SK-N-SH treated with all-trans-retinoic acid at 6 μM for 48 hours (cell line): ENCODE data around the gene SEMA6D.

Experiments used
- ATAC-seq: fragments of 200-7000 bp; cut with Tn5 transposase; 3 replicates; pipeline ENCODE4 v1.9.1; 2020; ENCODE audit warnings: mild to moderate bottlenecking, moderate library complexity
- ARNTL ChIP-seq: fragments of 450-650 bp; formaldehyde crosslinking; IDR thresholded peaks from 2 replicates; pipeline ENCODE4 v1.5.0; 2020; ENCODE audit warnings: low read depth, mild to moderate bottlenecking, moderate library complexity, borderline replicate concordance
- BACH2 ChIP-seq: fragments of 250-450 bp; sonication (Bioruptor Pico); IDR thresholded peaks from 2 replicates; pipeline ENCODE4 v1.9.0; 2021; ENCODE audit warnings: mild to moderate bottlenecking, borderline replicate concordance
- ESRRG ChIP-seq: fragments of 250-450 bp; sonication (Bioruptor Pico); IDR thresholded peaks from 2 replicates; pipeline ENCODE4 v1.6.1; 2021; ENCODE audit warnings: mild to moderate bottlenecking
- GLIS3 ChIP-seq: fragments of 250-450 bp; sonication (Bioruptor Pico); IDR thresholded peaks from 2 replicates; pipeline ENCODE4 v1.5.0; 2020; ENCODE audit warnings: mild to moderate bottlenecking, moderate library complexity
- ISL1 ChIP-seq: fragments of 250-450 bp; sonication (Bioruptor Pico); IDR thresholded peaks from 2 replicates; pipeline ENCODE4 v2.1.2; 2022; ENCODE audit warnings: mild to moderate bottlenecking, moderate library complexity
- OSR1 ChIP-seq: fragments of 250-450 bp; sonication (Bioruptor Pico); IDR thresholded peaks from 2 replicates; pipeline ENCODE4 v1.8.0; 2022; ENCODE audit warnings: moderate library complexity, mild to moderate bottlenecking, inconsistent platforms
- PATZ1 ChIP-seq: fragments of 250-450 bp; sonication (Bioruptor Pico); IDR thresholded peaks from 2 replicates; pipeline ENCODE4 v1.8.0; 2020; ENCODE audit warnings: mild to moderate bottlenecking, moderate library complexity, borderline replicate concordance
- PPARA ChIP-seq: fragments of 250-450 bp; sonication (Bioruptor Pico); IDR thresholded peaks from 2 replicates; pipeline ENCODE4 v1.5.0; 2020; ENCODE audit warnings: mild to moderate bottlenecking, borderline replicate concordance
- RARB ChIP-seq: fragments of 250-450 bp; sonication (Bioruptor Pico); IDR thresholded peaks from 2 replicates; pipeline ENCODE4 v1.8.0; 2021; ENCODE audit warnings: mild to moderate bottlenecking, moderate library complexity
- SNAI2 ChIP-seq: fragments of 250-450 bp; sonication (Bioruptor Pico); IDR thresholded peaks from 2 replicates; pipeline ENCODE4 v1.5.0; 2020; ENCODE audit warnings: mild to moderate bottlenecking, moderate library complexity
- TCF4 ChIP-seq: fragments of 250-450 bp; sonication (Bioruptor Pico); IDR thresholded peaks from 2 replicates; pipeline ENCODE4 v1.8.0; 2021; ENCODE audit warnings: mild to moderate bottlenecking, moderate library complexity, borderline replicate concordance
- TSHZ2 ChIP-seq: fragments of 250-450 bp; sonication (Bioruptor Pico); IDR thresholded peaks from 2 replicates; pipeline ENCODE4 v1.5.0; 2020; ENCODE audit warnings: mild to moderate bottlenecking, moderate library complexity
- ZC3H10 ChIP-seq: fragments of 250-450 bp; sonication (Bioruptor Pico); IDR thresholded peaks from 2 replicates; pipeline ENCODE4 v1.5.1; 2021; ENCODE audit warnings: mild to moderate bottlenecking, moderate library complexity
- ZFP3 ChIP-seq: fragments of 250-450 bp; sonication (Bioruptor Pico); IDR thresholded peaks from 2 replicates; pipeline ENCODE4 v1.5.0; 2020; ENCODE audit warnings: mild to moderate bottlenecking, moderate library complexity
- ZFP30 ChIP-seq: fragments of 450-650 bp; formaldehyde crosslinking; IDR thresholded peaks from 2 replicates; pipeline ENCODE4 v1.5.0; 2022; ENCODE audit warnings: mild to moderate bottlenecking, moderate library complexity
- ZNF70 ChIP-seq: fragments of 450-650 bp; formaldehyde crosslinking; IDR thresholded peaks from 2 replicates; pipeline ENCODE4 v1.5.0; 2020; ENCODE audit warnings: mild to moderate bottlenecking, moderate library complexity
- ZNF8 ChIP-seq: fragments of 450-650 bp; formaldehyde crosslinking; IDR thresholded peaks from 2 replicates; pipeline ENCODE4 v1.5.0; 2020; ENCODE audit warnings: mild to moderate bottlenecking, moderate library complexity
- TF ChIP-seq, protein P1 (sequence below): fragments of 250-450 bp; sonication (Bioruptor Pico); IDR thresholded peaks from 2 replicates; pipeline ENCODE4 v1.5.1; 2021; ENCODE audit warnings: mild to moderate bottlenecking, moderate library complexity
- TF ChIP-seq, protein P2 (sequence below): fragments of 250-450 bp; sonication (Bioruptor Pico); IDR thresholded peaks from 2 replicates; pipeline ENCODE4 v1.5.1; 2020; ENCODE audit warnings: low read depth, mild to moderate bottlenecking, moderate library complexity
- TF ChIP-seq, protein P3 (sequence below): fragments of 250-450 bp; sonication (Bioruptor Pico); IDR thresholded peaks from 2 replicates; pipeline ENCODE4 v1.8.0; 2021; ENCODE audit warnings: low read depth, mild to moderate bottlenecking, moderate library complexity, borderline replicate concordance

SEMA6D gene

GRCh38 chr15:47768735-47769134, 51.4 kb downstream of the SEMA6D start:
- TF ChIP-seq ZFP30 (no peak), ESRRG (CRISPR knock-in tag) (no peak), GLIS3 (no peak), RARB (CRISPR knock-in tag) (no peak), ZFP3 (no peak), ISL1 (CRISPR knock-in tag) (no peak), ZNF8 (CRISPR knock-in tag) (no peak), SNAI2 (CRISPR knock-in tag) (no peak), BACH2 (CRISPR knock-in tag) (no peak), TCF4 (CRISPR knock-in tag) (no peak)
- TF ChIP-seq, protein P1, sequence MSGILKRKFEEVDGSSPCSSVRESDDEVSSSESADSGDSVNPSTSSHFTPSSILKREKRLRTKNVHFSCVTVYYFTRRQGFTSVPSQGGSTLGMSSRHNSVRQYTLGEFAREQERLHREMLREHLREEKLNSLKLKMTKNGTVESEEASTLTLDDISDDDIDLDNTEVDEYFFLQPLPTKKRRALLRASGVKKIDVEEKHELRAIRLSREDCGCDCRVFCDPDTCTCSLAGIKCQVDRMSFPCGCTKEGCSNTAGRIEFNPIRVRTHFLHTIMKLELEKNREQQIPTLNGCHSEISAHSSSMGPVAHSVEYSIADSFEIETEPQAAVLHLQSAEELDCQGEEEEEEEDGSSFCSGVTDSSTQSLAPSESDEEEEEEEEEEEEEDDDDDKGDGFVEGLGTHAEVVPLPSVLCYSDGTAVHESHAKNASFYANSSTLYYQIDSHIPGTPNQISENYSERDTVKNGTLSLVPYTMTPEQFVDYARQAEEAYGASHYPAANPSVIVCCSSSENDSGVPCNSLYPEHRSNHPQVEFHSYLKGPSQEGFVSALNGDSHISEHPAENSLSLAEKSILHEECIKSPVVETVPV (CRISPR knock-in tag): no peak
- ATAC-seq: no peak

GRCh38 chr15:47769166-47769565, 51.9 kb downstream of the SEMA6D start:
- no peak for ATAC-seq
- TF ChIP-seq, protein P2, sequence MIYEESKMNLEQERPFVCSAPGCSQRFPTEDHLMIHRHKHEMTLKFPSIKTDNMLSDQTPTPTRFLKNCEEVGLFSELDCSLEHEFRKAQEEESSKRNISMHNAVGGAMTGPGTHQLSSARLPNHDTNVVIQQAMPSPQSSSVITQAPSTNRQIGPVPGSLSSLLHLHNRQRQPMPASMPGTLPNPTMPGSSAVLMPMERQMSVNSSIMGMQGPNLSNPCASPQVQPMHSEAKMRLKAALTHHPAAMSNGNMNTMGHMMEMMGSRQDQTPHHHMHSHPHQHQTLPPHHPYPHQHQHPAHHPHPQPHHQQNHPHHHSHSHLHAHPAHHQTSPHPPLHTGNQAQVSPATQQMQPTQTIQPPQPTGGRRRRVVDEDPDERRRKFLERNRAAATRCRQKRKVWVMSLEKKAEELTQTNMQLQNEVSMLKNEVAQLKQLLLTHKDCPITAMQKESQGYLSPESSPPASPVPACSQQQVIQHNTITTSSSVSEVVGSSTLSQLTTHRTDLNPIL: no peak
- TF ChIP-seq SNAI2 (CRISPR knock-in tag): no peak
- no peak for TF ChIP-seq ZNF70 (CRISPR knock-in tag)
- TF ChIP-seq ISL1 (CRISPR knock-in tag): no peak

GRCh38 chr15:47773143-47773542, 55.8 kb downstream of the SEMA6D start:
- TF ChIP-seq PPARA (CRISPR knock-in tag): no peak
- no peak for TF ChIP-seq ZNF70 (CRISPR knock-in tag)
- no peak for TF ChIP-seq BACH2 (CRISPR knock-in tag)
- TF ChIP-seq ZNF8 (CRISPR knock-in tag): no peak
- TF ChIP-seq, protein P3, sequence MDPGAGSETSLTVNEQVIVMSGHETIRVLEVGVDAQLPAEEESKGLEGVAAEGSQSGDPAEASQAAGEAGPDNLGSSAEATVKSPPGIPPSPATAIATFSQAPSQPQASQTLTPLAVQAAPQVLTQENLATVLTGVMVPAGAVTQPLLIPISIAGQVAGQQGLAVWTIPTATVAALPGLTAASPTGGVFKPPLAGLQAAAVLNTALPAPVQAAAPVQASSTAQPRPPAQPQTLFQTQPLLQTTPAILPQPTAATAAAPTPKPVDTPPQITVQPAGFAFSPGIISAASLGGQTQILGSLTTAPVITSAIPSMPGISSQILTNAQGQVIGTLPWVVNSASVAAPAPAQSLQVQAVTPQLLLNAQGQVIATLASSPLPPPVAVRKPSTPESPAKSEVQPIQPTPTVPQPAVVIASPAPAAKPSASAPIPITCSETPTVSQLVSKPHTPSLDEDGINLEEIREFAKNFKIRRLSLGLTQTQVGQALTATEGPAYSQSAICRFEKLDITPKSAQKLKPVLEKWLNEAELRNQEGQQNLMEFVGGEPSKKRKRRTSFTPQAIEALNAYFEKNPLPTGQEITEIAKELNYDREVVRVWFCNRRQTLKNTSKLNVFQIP (CRISPR knock-in tag): no peak
- TF ChIP-seq TSHZ2 (CRISPR knock-in tag): no peak
- TF ChIP-seq, protein P2: no peak
- TF ChIP-seq RARB (CRISPR knock-in tag): no peak
- no peak for TF ChIP-seq TCF4 (CRISPR knock-in tag)
- TF ChIP-seq ZC3H10 (CRISPR knock-in tag): no peak
- ATAC-seq: no peak

DNA sequence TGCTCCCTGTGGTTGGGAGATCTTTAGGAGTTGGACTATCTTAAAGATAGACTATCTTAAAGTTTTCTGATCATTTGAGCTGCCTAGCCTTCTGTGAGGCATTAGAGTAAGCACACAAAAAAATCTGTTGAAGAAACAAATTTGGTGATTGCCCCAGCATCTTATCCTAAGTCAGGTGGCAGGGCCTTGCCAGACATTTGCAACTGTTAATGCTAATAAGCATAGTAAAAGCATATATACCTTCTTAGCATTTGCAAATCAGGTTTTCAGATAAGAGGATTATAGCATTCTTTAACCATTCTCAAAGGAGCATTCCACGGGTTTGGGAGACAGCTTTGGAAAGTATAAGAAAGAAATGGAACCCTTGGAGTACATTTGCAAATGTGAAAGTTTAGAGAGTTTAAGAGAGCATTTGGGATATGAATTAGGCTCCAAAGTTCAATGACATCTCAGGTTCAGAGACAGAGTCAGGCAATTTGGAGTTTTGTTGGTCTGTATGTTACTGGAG, 61.0 kb downstream of the SEMA6D start:
- TF ChIP-seq ARNTL: no peak
- TF ChIP-seq, protein P2: no peak
- TF ChIP-seq SNAI2 (CRISPR knock-in tag): no peak
- TF ChIP-seq PATZ1: no peak
- no peak for TF ChIP-seq PPARA (CRISPR knock-in tag)
- no peak for TF ChIP-seq RARB (CRISPR knock-in tag)
- TF ChIP-seq ZC3H10 (CRISPR knock-in tag): no peak
- no peak for TF ChIP-seq ZNF8 (CRISPR knock-in tag)
- TF ChIP-seq ISL1 (CRISPR knock-in tag): no peak
- no peak for TF ChIP-seq BACH2 (CRISPR knock-in tag)
- no peak for TF ChIP-seq OSR1 (CRISPR knock-in tag)
- ATAC-seq: no peak
